ENCODE measurements around the gene NPAS3. TPM values are rescaled to one million over a fixed set of nuclear protein-coding genes. Genes with fewer than 3 reads are reported as not detected.
"Not testable (repeated sequence)": the region's sequence is repeated elsewhere in the genome, so short reads cannot be mapped to it uniquely, and the experiment has no call there.

The NPAS3 gene
- total RNA-seq, 2 experiments from 2014 or later, result not detected

- H3K4me1 Mint-ChIP-seq (ENCODE audit: low read depth), result no peaks in the 10 kb centered on the region
- no peak overlapping the region for H3K27ac Mint-ChIP-seq
- intact Hi-C loops (cut with micrococcal nuclease), result no loop called here
- no peak for DNase-seq
- H3K9me3 Mint-ChIP-seq, result no peaks in the 10 kb centered on the region
- H3K27me3 Mint-ChIP-seq (ENCODE audit: low read depth), result no peaks in the 10 kb centered on the region
- no peaks in the 10 kb centered on the region for H3K36me3 Mint-ChIP-seq (ENCODE audit: low read depth)
- CTCF ChIA-PET, result no interaction called here
- no peak overlapping the region for H3K4me3 Mint-ChIP-seq
Measured at GRCh38 chr14:33068626-33069025, 129.9 kb downstream of the NPAS3 start.

- intact Hi-C loops (cut with micrococcal nuclease), result no loop called here
- DNase-seq, result no peak
- H3K36me3 Mint-ChIP-seq (ENCODE audit: low read depth), result no peaks in the 10 kb centered on the region
- H3K9me3 Mint-ChIP-seq, result no peaks in the 10 kb centered on the region
- CTCF ChIA-PET, result no interaction called here
- H3K4me1 Mint-ChIP-seq (ENCODE audit: low read depth), result no peaks in the 10 kb centered on the region
- H3K4me3 Mint-ChIP-seq, result no peak overlapping the region
- H3K27me3 Mint-ChIP-seq (ENCODE audit: low read depth), result no peaks in the 10 kb centered on the region
- no peak overlapping the region for H3K27ac Mint-ChIP-seq
Measured at GRCh38 chr14:33070475-33070874, 131.8 kb downstream of the NPAS3 start.

GRCh38 chr14:33073023-33073422 lies 134.3 kb downstream of the NPAS3 start:
- DNase-seq, result no peak
- H3K36me3 Mint-ChIP-seq (ENCODE audit: low read depth), result no peaks in the 10 kb centered on the region
- H3K27me3 Mint-ChIP-seq (ENCODE audit: low read depth), result no peaks in the 10 kb centered on the region
- no peak overlapping the region for H3K4me3 Mint-ChIP-seq
- H3K9me3 Mint-ChIP-seq, result no peaks in the 10 kb centered on the region
- intact Hi-C loops (cut with micrococcal nuclease), result no loop called here
- H3K4me1 Mint-ChIP-seq (ENCODE audit: low read depth), result no peaks in the 10 kb centered on the region
- CTCF ChIA-PET, result no interaction called here
- H3K27ac Mint-ChIP-seq, result no peak overlapping the region

GRCh38 chr14:33081259-33081658 lies 142.6 kb downstream of the NPAS3 start:
- Mint-ChIP-seq H3K4me1 (ENCODE audit: low read depth) (no peaks in the 10 kb centered on the region), H3K27ac (no peak overlapping the region), H3K4me3 (no peak overlapping the region), H3K27me3 (ENCODE audit: low read depth) (no peaks in the 10 kb centered on the region), H3K9me3 (no peaks in the 10 kb centered on the region), H3K36me3 (ENCODE audit: low read depth) (no peaks in the 10 kb centered on the region)
- DNase-seq, result no peak
- intact Hi-C loops (cut with micrococcal nuclease), result no loop called here
- CTCF ChIA-PET, result no interaction called here

GRCh38 chr14:33085799-33086198 lies 147.1 kb downstream of the NPAS3 start:
- Mint-ChIP-seq H3K27me3 (ENCODE audit: low read depth) (no peaks in the 10 kb centered on the region), H3K36me3 (ENCODE audit: low read depth) (no peaks in the 10 kb centered on the region), H3K4me1 (ENCODE audit: low read depth) (no peaks in the 10 kb centered on the region), H3K27ac (no peak overlapping the region), H3K9me3 (peaks cover 4% of the 10 kb centered on the region), H3K4me3 (no peak overlapping the region)
- no peak for DNase-seq
- CTCF ChIA-PET, result no interaction called here
- intact Hi-C loops (cut with micrococcal nuclease), result no loop called here

GRCh38 chr14:33088274-33088673 lies 149.6 kb downstream of the NPAS3 start:
- H3K27me3 Mint-ChIP-seq (ENCODE audit: low read depth); CTCF ChIA-PET; H3K4me1 Mint-ChIP-seq (ENCODE audit: low read depth); H3K9me3 Mint-ChIP-seq; DNase-seq; H3K27ac Mint-ChIP-seq; H3K36me3 Mint-ChIP-seq (ENCODE audit: low read depth); H3K4me3 Mint-ChIP-seq; intact Hi-C loops (cut with micrococcal nuclease): not testable (repeated sequence)

GRCh38 chr14:33098016-33098415 lies 159.3 kb downstream of the NPAS3 start:
- H3K4me1 Mint-ChIP-seq (ENCODE audit: low read depth), result no peaks in the 10 kb centered on the region
- H3K36me3 Mint-ChIP-seq (ENCODE audit: low read depth), result no peaks in the 10 kb centered on the region
- H3K4me3 Mint-ChIP-seq, result no peak overlapping the region
- intact Hi-C loops (cut with micrococcal nuclease), result no loop called here
- DNase-seq, result no peak
- H3K9me3 Mint-ChIP-seq, result peaks cover 7% of the 10 kb centered on the region
- no peaks in the 10 kb centered on the region for H3K27me3 Mint-ChIP-seq (ENCODE audit: low read depth)
- H3K27ac Mint-ChIP-seq, result no peak overlapping the region
- CTCF ChIA-PET, result interaction anchor here (0.6 to 1.1 kb wide), 2 partner anchors 248 to 695 kb away, joined by 3 to 5 read pairs; no protein-coding TSS in a partner anchor

GRCh38 chr14:33103489-33103888 lies 164.8 kb downstream of the NPAS3 start:
- Mint-ChIP-seq H3K27me3 (ENCODE audit: low read depth) (no peaks in the 10 kb centered on the region), H3K9me3 (no peaks in the 10 kb centered on the region), H3K4me1 (ENCODE audit: low read depth) (no peaks in the 10 kb centered on the region), H3K4me3 (no peak overlapping the region), H3K36me3 (ENCODE audit: low read depth) (no peaks in the 10 kb centered on the region), H3K27ac (no peak overlapping the region)
- CTCF ChIA-PET, result interaction anchor here (0.6 kb wide), 1 partner anchor 13 kb away, joined by 3 read pairs; no protein-coding TSS in a partner anchor
- intact Hi-C loops (cut with micrococcal nuclease), result no loop called here
- DNase-seq, result no peak

- no peak overlapping the region for H3K4me3 Mint-ChIP-seq
- CTCF ChIA-PET, result interaction anchor here (0.6 kb wide), 1 partner anchor 12 kb away, joined by 3 read pairs; no protein-coding TSS in a partner anchor
- no peak for DNase-seq
- no peaks in the 10 kb centered on the region for H3K9me3 Mint-ChIP-seq
- H3K4me1 Mint-ChIP-seq (ENCODE audit: low read depth), result no peaks in the 10 kb centered on the region
- intact Hi-C loops (cut with micrococcal nuclease), result no loop called here
- no peaks in the 10 kb centered on the region for H3K36me3 Mint-ChIP-seq (ENCODE audit: low read depth)
- H3K27me3 Mint-ChIP-seq (ENCODE audit: low read depth), result no peaks in the 10 kb centered on the region
- no peak overlapping the region for H3K27ac Mint-ChIP-seq
Measured at GRCh38 chr14:33103966-33104365, 165.3 kb downstream of the NPAS3 start.

GRCh38 chr14:33110737-33111443 lies 172.2 kb downstream of the NPAS3 start:
- Mint-ChIP-seq H3K27me3 (ENCODE audit: low read depth) (no peaks in the 10 kb centered on the region), H3K9me3 (no peaks in the 10 kb centered on the region), H3K36me3 (ENCODE audit: low read depth) (no peaks in the 10 kb centered on the region), H3K4me1 (ENCODE audit: low read depth) (no peaks in the 10 kb centered on the region), H3K4me3 (no peak overlapping the region), H3K27ac (no peak overlapping the region)
- intact Hi-C loops (cut with micrococcal nuclease), result no loop called here
- CTCF ChIA-PET, result no interaction called here
- DNase-seq, result no peak

- Mint-ChIP-seq H3K4me3 (no peak overlapping the region), H3K27ac (no peak overlapping the region), H3K4me1 (ENCODE audit: low read depth) (no peaks in the 10 kb centered on the region), H3K9me3 (no peaks in the 10 kb centered on the region), H3K36me3 (ENCODE audit: low read depth) (no peaks in the 10 kb centered on the region), H3K27me3 (ENCODE audit: low read depth) (no peaks in the 10 kb centered on the region)
- intact Hi-C loops (cut with micrococcal nuclease), result no loop called here
- no peak for DNase-seq
- CTCF ChIA-PET, result no interaction called here
Measured at GRCh38 chr14:33114331-33114730, 175.7 kb downstream of the NPAS3 start.

- H3K27ac Mint-ChIP-seq, result no peak overlapping the region
- H3K4me1 Mint-ChIP-seq (ENCODE audit: low read depth), result no peaks in the 10 kb centered on the region
- CTCF ChIA-PET, result no interaction called here
- DNase-seq, result no peak
- H3K9me3 Mint-ChIP-seq, result no peaks in the 10 kb centered on the region
- intact Hi-C loops (cut with micrococcal nuclease), result no loop called here
- H3K4me3 Mint-ChIP-seq, result no peak overlapping the region
- no peaks in the 10 kb centered on the region for H3K36me3 Mint-ChIP-seq (ENCODE audit: low read depth)
- H3K27me3 Mint-ChIP-seq (ENCODE audit: low read depth), result peaks cover 3% of the 10 kb centered on the region
Measured at GRCh38 chr14:33118668-33119067, 180.0 kb downstream of the NPAS3 start.

- Mint-ChIP-seq H3K27me3 (ENCODE audit: low read depth) (peaks cover 3% of the 10 kb centered on the region), H3K9me3 (no peaks in the 10 kb centered on the region), H3K36me3 (ENCODE audit: low read depth) (no peaks in the 10 kb centered on the region), H3K4me1 (ENCODE audit: low read depth) (no peaks in the 10 kb centered on the region), H3K27ac (no peak overlapping the region), H3K4me3 (no peak overlapping the region)
- intact Hi-C loops (cut with micrococcal nuclease), result no loop called here
- no peak for DNase-seq
- CTCF ChIA-PET, result no interaction called here
Measured at GRCh38 chr14:33120341-33120740, 181.7 kb downstream of the NPAS3 start.

Measured in activated naive CD4-positive, alpha-beta T cell treated with anti-CD3 and anti-CD28 coated beads for 36 hours (primary cell).